A549 treated with ZK216348 at 1 μM for 4 hours (cell line): ENCODE measurements around the gene FECH. TPM values are rescaled to one million over a fixed set of nuclear protein-coding genes. Genes with fewer than 3 reads are reported as not detected.

Source experiments
- total RNA-seq: library from RNA; stranded (reverse); fragments of 200-300 nt; extraction: Qiagen RNA extraction; gene quantifications from 5 replicates; pipeline ENCODE4 v1.2.3, GENCODE V29; 2022; ENCODE audit warnings: low read depth

The FECH gene, protein sequence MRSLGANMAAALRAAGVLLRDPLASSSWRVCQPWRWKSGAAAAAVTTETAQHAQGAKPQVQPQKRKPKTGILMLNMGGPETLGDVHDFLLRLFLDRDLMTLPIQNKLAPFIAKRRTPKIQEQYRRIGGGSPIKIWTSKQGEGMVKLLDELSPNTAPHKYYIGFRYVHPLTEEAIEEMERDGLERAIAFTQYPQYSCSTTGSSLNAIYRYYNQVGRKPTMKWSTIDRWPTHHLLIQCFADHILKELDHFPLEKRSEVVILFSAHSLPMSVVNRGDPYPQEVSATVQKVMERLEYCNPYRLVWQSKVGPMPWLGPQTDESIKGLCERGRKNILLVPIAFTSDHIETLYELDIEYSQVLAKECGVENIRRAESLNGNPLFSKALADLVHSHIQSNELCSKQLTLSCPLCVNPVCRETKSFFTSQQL
- total RNA-seq = 33.2 to 39.7 TPM (median 36.2 TPM) in 5 replicates

DNA sequence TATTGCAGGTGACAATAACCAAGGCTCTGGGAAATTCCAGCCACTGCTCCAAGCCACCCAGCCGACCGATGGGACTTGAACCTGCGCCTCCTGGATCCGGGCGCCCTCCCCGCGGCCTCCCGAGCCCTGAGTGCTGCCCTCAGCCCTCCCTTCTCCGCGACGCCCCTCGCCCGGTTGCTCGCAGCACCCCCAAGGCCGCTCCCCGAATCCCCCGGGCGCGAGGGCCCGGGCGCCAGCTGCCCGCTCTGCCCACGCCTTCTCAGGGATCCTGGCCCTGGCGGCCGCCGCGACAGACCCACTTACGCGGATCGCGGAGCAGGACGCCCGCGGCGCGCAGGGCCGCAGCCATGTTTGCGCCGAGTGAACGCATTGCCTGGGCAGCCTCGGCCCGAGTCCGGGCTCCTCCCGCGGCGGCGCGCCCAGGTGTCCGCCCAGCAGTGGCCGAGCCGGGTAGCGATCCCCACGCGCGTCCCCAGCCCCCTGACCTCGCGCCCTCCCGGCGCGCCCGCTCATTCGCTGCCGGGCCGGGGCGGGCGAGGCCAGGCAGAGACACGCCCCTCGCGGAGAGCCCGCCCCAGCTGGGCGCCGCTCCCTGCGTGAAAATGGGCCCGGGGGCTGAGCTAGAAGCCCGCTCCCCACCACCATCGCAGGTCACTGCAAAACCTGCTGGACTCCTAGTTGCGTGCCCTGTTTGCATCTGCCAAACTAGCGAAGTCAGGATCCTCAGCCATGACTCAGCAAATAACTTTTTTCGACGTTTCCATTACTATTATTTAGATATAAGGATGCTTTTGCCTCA is at the start of gene FECH:
FECH (minus strand) TSS at position 452 of the 799 bp plus-strand sequence; CDS start at position 370, 82 bp downstream.

Other genes with a start within 250 kb of the FECH start
- gene ST8SIA3, start 234.1 kb downstream of the FECH start, total RNA-seq = not detected in 5 replicates
- 0.32 to 0.48 TPM (median 0.38 TPM) in 5 replicates for gene ONECUT2, start 151.3 kb downstream of the FECH start, total RNA-seq
- 76.0 to 156 TPM (median 99.5 TPM) in 5 replicates for gene NARS1, start 35.1 kb upstream of the FECH start, total RNA-seq
- gene ATP8B1, start 216.6 kb upstream of the FECH start, total RNA-seq = 5.9 to 10.4 TPM (median 8.3 TPM) in 5 replicates